MV-4-11 (cell line): ENCODE measurements around the gene GOLPH3.
A peak's percentile ranks its signal among the peaks of the same experiment; 100 is the strongest.

Experiments
- DNase-seq: peaks from one replicate; lab custom pipeline; 2025; lab: John Stamatoyannopoulos, UW

Gene GOLPH3

GRCh38 chr5:32170303-32171151, 3.6 kb downstream of the GOLPH3 start:
- no peak for DNase-seq

GRCh38 chr5:32168460-32169033, 5.6 kb downstream of the GOLPH3 start:
- DNase-seq: no peak

GRCh38 chr5:32165597-32165996, 8.5 kb downstream of the GOLPH3 start:
- DNase-seq: peak; percentile 45

DNA sequence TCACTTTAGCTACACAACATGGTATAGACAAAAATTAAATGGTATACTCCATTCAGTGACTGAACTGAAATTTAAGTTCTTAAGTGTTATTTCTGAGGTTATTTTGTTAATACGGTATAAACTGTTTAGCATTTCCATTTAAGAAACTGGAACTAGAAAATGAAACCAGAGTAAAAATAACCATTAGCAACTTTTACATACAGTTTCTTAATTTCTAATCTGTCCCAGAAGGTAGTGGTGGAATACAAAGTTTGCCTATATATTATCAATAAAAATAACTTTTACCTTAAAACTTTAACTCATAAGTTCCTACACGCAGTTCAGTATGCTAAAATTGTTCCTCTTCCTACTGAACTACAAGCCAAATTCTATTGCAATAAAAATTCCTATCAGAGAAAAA, 10.3 kb downstream of the GOLPH3 start:
- DNase-seq: peak; percentile 10

DNA sequence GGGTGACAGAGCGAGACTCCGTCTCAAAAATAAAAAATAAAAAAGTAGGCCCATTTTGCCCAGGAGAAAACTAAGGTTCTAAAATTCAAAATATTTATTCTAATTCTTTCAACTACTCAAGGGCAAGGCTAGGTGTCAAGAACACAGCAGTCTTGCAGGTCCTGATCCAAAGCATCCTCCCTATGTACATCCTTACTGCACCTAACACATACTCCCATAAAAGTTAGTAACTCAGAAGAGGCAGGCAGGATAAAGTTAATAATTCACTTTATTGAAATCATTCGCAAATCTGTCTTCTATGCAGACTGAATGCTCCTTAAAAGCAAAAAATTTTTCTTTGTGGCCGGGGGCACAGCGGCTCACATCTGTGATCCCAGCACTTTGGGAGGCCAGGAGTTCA, 11.1 kb downstream of the GOLPH3 start:
- no peak for DNase-seq

GRCh38 chr5:32160228-32160627, 13.9 kb downstream of the GOLPH3 start:
- no peak for DNase-seq

GRCh38 chr5:32159328-32160072, 14.6 kb downstream of the GOLPH3 start:
- no peak for DNase-seq

DNA sequence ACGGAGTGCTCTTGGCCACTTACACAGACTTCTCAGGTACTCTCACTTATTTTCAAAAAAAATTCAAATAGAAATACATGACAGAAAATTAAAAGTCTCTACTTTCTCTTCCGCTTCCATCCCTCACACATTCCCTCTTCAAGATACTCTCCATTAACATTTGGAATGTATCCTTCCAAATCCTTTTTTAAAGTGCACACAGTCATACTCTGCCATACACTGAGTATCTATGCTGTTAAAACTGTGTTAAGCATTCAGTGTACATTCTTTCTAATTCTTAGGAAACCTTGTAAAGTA, 15.5 kb downstream of the GOLPH3 start:
- DNase-seq: no peak

DNA sequence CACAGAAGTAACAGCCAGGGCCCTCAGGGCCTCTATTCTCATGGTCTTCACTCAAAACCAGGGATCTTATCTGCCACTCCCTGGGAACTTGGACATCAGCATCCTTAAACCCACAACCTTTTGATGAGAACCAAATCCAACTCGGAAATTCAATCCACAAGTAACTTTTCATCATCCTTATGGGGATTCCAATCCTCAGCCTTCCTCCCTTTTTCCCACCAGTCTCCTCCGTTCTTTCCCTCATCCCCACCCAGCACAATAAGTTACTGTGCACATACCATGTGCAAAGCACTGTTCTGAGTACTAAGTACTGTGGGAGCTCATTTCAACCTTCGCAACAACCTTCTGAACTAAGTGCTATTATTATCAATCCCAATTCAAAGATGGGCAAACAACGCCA, 17.0 kb downstream of the GOLPH3 start:
- DNase-seq: no peak

- DNase-seq: no peak
Observed at GRCh38 chr5:32156635-32157034, 17.5 kb downstream of the GOLPH3 start.

DNA sequence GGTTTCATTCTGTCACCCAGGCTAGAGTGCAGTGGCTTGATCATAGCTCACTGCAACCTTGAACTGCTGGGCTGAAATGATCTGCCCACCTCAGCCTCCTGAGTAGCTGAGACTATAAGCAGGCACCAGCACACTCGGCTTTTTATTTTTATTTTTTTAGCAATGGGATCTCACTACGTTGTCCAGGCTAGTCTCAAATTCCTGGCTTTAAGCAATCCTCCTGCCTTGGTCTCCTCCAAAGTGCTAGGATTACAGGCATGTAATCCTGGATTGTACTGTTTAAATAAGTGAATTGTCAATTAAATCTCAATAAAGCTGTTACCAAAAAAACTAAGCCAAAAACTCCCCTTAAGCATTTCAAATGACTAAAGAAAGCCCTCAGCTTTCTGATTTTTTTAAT, 18.9 kb downstream of the GOLPH3 start:
- DNase-seq: no peak

GRCh38 chr5:32153723-32154122, 20.4 kb downstream of the GOLPH3 start:
- DNase-seq: no peak

- DNase-seq: no peak
Observed at GRCh38 chr5:32151198-32151597, 22.9 kb downstream of the GOLPH3 start.

GRCh38 chr5:32150366-32150765, 23.8 kb downstream of the GOLPH3 start:
- no peak for DNase-seq

- peak; percentile 49 for DNase-seq
Observed at GRCh38 chr5:32147959-32148358, 26.2 kb downstream of the GOLPH3 start.

GRCh38 chr5:32147236-32147635, 26.9 kb downstream of the GOLPH3 start:
- peak; percentile 81 for DNase-seq

DNA sequence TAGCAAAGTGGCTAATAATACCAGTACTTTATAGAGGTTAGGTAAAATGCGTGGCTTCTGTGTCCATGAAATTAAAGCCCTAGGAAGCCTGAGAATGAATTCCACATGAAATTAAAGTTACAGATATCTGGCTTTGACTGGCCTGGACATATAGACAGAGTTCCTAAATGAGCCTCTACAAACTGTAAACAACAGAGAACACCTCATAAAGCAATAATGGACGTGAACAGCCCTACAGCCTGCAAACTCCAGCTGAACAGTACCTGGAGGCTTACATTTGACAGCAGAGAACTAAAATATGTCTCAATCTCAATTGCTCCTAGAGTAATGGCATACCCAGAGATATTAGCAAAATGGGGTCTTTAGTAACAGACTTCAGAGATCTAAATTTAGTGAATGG, 28.7 kb downstream of the GOLPH3 start:
- no peak for DNase-seq

DNA sequence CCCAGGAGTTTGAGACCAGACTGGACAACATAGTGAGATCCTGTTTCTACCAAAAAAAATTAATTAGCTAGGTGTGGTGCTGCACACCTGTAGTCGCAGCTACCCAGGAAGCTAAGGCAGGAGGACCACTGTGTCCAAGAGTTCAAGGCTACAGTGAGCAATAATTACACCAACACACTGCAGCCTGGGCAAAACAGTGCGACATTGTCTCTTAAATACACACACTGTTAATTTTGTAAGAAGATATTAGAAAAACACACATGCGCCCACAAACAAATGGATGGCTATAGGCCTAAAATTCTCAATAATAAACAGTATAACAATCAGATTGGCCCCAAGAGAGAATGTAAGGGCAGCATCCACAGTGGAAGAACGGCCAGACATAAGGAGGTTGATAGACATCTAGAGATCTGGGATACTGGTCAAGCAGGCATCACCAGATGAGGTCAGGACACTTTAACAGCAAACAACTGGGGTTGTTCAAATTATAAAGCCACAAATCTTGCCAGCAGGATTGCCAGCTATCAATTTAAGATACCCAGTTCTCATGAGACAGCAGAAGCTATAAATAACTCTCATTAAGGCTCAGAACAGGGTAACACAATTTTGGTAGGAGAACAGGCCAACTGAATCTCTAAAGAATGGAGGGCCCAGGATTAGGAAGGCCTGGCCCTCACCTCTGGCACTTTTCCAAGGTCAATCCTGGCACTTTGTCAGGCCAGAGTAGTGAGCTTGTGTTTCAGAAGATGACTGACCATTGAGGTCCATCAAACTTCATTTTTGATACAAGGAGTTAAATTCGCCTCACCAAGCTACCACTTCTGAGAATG, 29.5 kb downstream of the GOLPH3 start:
- no peak for DNase-seq

DNA sequence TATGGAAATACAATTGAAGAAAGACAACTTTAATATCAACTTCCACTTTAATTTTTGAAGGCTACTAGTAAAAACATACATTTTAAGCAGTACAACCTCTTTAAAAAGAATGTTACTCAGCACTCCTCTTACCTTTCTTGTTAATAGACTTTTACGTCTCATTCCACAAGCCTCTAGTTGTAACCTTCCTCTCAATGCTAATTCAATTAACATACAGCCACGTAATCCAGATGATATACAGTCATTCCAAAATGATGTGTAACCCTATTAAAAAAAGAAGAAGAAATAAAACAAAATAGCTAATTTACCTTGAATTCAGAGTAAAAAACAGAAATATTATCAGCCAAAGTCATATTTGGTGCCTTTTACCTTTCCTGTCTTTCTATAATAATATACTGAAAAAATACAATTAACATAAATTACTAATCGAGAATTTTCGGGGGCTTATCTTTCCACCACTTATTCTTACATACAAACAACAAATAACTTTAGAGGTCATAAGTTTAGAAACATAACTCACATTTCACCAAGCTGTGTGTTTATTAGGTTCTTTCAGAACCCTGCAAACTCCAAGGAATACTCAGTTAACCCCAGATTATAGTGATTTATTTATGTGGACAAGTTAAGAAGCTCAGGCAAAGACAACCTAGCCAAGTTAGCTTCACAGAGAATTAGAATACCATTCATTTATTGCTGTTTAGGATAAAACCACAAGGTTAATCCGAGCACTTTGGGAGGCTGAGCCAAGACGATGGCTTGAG, 30.3 kb downstream of the GOLPH3 start:
- no peak for DNase-seq

DNA sequence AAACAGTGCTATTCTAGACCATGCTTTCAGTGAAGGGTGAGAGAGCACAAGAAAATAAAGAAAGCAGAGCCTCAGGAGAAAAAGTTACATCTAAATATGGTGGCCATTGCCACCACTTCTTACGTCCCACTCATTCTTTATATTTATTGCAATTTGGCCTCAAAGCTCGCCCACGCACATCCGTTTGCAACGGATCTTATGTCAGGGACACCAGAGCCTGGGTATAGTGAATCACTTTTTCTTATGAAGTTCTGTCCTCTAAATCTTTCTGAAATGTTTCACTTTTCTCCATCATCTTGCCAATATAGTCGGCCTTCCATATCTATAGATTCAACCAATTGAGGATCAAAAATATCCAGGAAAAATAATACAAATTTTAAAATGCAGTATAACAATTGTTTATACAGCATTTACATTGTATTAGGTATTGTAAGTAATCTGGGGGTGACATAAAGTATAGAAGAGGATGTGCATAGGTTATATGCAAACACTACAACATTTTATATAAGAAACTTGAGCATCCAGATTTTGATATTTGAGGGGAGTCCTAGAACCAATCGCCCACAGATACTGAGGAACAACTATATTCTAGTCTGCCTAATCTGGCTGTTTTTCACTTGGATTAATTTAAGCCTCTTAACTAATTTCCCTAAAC, 35.2 kb downstream of the GOLPH3 start:
- no peak for DNase-seq

GRCh38 chr5:32136342-32136741, 37.8 kb downstream of the GOLPH3 start:
- no peak for DNase-seq
